Measurements from ENCODE around the gene CCDC102A.

Gene CCDC102A

GRCh38 chr16:57537581-57538234 lies 1.3 kb upstream of the CCDC102A start:
- no peak for DNase-seq (ENCODE audit: low read depth, low spot score)

- DNase-seq (ENCODE audit: low read depth, low spot score): no peak
These were observed 779 bp upstream of the CCDC102A start for GRCh38 chr16:57537194-57537505.

GRCh38 chr16:57535680-57536305 lies 578 bp downstream of the CCDC102A start:
- DNase-seq (ENCODE audit: low read depth, low spot score): peak; percentile 81

GRCh38 chr16:57534881-57535658 lies 1.3 kb downstream of the CCDC102A start:
- DNase-seq (ENCODE audit: low read depth, low spot score): no peak

- DNase-seq (ENCODE audit: low read depth, low spot score): no peak
These were observed 2.0 kb downstream of the CCDC102A start for GRCh38 chr16:57534337-57534880.

GRCh38 chr16:57533431-57534336 lies 2.7 kb downstream of the CCDC102A start:
- DNase-seq (ENCODE audit: low read depth, low spot score): peak; percentile 9

GRCh38 chr16:57532266-57532625 lies 4.1 kb downstream of the CCDC102A start:
- DNase-seq (ENCODE audit: low read depth, low spot score): no peak

- DNase-seq (ENCODE audit: low read depth, low spot score): no peak
These were observed 4.6 kb downstream of the CCDC102A start for GRCh38 chr16:57531635-57532265.

- no peak for DNase-seq (ENCODE audit: low read depth, low spot score)
These were observed 5.2 kb downstream of the CCDC102A start for GRCh38 chr16:57531253-57531575.

GRCh38 chr16:57530522-57531252 lies 5.7 kb downstream of the CCDC102A start:
- no peak for DNase-seq (ENCODE audit: low read depth, low spot score)

GRCh38 chr16:57530104-57530521 lies 6.3 kb downstream of the CCDC102A start:
- DNase-seq (ENCODE audit: low read depth, low spot score): peak; percentile 27

- DNase-seq (ENCODE audit: low read depth, low spot score): no peak
These were observed 6.8 kb downstream of the CCDC102A start for GRCh38 chr16:57529391-57530103.

GRCh38 chr16:57528499-57529390 lies 7.6 kb downstream of the CCDC102A start:
- no peak for DNase-seq (ENCODE audit: low read depth, low spot score)

- DNase-seq (ENCODE audit: low read depth, low spot score): no peak
These were observed 8.6 kb downstream of the CCDC102A start for GRCh38 chr16:57527610-57528360.

GRCh38 chr16:57527027-57527426 lies 9.3 kb downstream of the CCDC102A start:
- no peak for DNase-seq (ENCODE audit: low read depth, low spot score)

GRCh38 chr16:57526498-57526897 lies 9.9 kb downstream of the CCDC102A start:
- DNase-seq (ENCODE audit: low read depth, low spot score): no peak

GRCh38 chr16:57525761-57526160 lies 10.6 kb downstream of the CCDC102A start:
- no peak for DNase-seq (ENCODE audit: low read depth, low spot score)

GRCh38 chr16:57522960-57523359 lies 13.4 kb downstream of the CCDC102A start:
- no peak for DNase-seq (ENCODE audit: low read depth, low spot score)

All from activated naive CD8-positive, alpha-beta T cell treated with anti-CD3 and anti-CD28 coated beads, Interleukin-2, amount 50 U/mL, for 16 hours (primary cell).